Midbrain (tissue), 1 donor: ENCODE measurements around the gene EYA2.
"Not testable (repeated sequence)": the region's sequence is repeated elsewhere in the genome, so short reads cannot be mapped to it uniquely, and the experiment has no call there.

Experiments
- DNase-seq: peaks from one replicate; lab custom pipeline; 2025; lab: John Stamatoyannopoulos, UW

EYA2 gene

DNA sequence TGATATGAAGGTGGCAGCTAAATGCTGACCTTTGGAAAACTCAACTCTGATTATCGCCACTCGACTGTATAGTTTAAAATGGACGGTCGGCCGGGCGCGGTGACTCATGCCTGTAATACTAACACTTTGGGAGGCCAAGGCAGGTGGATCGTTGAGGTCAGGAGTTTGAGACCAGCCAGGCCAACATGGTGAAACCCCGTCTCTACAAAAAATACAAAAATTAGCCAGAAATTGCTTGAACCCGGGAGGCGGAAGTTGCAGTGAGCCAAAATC, 310.1 kb downstream of the EYA2 start:
- not testable (repeated sequence) for DNase-seq

- no peak for DNase-seq
Observed at GRCh38 chr20:47205577-47206123, 311.0 kb downstream of the EYA2 start.

GRCh38 chr20:47206552-47206951, 311.9 kb downstream of the EYA2 start:
- not testable (repeated sequence) for DNase-seq

DNA sequence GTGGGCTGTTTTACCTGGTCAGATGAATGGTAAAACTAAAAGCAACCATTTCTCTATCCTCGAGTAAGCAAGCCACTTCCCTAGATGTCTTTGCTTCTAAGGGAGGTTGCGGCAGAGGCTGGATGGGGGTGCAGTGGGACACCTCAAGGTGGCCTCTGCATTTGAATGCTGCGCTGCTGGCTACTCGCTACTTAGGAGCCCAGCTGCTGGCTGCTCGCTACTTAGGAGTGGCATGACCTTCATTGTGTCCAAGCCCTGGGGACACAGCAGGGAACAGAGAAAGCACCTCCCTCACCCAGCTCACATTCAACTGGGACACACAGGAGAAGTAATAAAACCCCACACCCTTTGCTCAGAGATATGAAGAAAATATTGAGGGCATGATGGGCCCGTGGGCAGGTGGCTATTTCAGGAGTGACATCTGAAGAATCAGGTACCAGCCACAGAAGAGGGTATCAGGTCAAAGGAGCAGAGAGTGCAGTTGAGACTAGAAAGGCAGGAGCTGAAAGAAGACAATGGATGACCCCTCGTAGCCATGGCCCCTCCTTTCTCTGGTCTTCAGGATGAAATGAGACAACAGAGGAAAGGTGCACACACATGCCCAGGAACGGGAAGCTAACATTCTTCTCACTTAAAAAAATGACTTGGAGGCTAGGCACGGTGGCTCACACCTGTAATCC, 312.5 kb downstream of the EYA2 start:
- no peak for DNase-seq

GRCh38 chr20:47208534-47209174, 314.0 kb downstream of the EYA2 start:
- DNase-seq: no peak

- DNase-seq: no peak
Observed at GRCh38 chr20:47209982-47210381, 315.3 kb downstream of the EYA2 start.

- DNase-seq: no peak
Observed at GRCh38 chr20:47210470-47210869, 315.8 kb downstream of the EYA2 start.

- DNase-seq: no peak
Observed at GRCh38 chr20:47211036-47211435, 316.4 kb downstream of the EYA2 start.

GRCh38 chr20:47212606-47213207, 318.1 kb downstream of the EYA2 start:
- DNase-seq: no peak

- no peak for DNase-seq
Observed at GRCh38 chr20:47213966-47214365, 319.3 kb downstream of the EYA2 start.

GRCh38 chr20:47215653-47216397, 321.2 kb downstream of the EYA2 start:
- no peak for DNase-seq

DNA sequence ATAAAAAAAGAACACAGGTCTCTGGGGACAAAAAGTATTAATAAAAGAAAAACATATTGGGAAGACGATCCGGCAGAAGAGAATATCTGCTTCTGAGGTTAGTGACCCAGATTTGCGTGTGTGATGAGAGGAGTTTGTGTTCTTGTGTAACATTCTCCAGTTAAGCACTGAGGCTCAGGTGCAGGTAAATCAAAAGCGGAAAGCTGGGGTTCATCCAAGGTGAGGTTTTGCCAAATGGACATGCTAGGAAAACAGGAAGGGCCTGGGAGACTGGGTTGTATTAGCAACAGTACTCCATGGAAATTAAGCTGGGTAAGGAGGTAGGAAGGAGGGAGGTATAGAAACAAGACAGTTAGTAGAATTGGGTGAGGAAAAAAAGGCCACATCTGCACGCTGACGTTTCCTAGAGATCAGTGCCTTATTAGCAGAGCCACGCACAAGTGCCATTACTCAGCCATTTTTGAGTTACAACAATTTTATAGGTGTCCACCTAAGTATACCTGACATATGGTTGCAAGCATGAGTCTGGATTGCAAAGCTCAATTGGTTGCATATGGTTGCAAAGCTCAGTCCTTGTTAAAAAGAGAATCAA, 322.3 kb downstream of the EYA2 start:
- no peak for DNase-seq

GRCh38 chr20:47217482-47218446, 323.1 kb downstream of the EYA2 start:
- DNase-seq: no peak

- no peak for DNase-seq
Observed at GRCh38 chr20:47220161-47220582, 325.5 kb downstream of the EYA2 start.

GRCh38 chr20:47221036-47221625, 326.5 kb downstream of the EYA2 start:
- DNase-seq: no peak

- DNase-seq: no peak
Observed at GRCh38 chr20:47222468-47223119, 328.0 kb downstream of the EYA2 start.

DNA sequence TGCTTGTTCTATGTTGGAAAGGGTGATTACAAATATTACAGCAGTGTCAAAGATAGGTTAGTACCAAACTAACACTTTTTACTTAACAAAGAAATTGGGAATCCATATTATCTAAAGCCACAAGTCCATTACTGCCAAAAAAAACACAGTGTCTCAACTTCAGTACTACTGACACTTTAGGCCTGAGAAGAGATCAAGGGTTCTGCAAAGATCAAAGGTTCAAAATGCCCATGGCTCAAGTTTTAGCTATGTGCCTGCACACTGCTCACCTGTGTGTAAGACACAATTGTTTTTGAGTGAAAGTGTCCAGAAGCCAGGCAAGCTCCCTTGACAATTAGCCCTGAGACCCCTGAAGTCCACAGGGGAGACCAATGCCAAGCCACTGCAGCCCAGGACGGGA, 329.3 kb downstream of the EYA2 start:
- no peak for DNase-seq

DNA sequence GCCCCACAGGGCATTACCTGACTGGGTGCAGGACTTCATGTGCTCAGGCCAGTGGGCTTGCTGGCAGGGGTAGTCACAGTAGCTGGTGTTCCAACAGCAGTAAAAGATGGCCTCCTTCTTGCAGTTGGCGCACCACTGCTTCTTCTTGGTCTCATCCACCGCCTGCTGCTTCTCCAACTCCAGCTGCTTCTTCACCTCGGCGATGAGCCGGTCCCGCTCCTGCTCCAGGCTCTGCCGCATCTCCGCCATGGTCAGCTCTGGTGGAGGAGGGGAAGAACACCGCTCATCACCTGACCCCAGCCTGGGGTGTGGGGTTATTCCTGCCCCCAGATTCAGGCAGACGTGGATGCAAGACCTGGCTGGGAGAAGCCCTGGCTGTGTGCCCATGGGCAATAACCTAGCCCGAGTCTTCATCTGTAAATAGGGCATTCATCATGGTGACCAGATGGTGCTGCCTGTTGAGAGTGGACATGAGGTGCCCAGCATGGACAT, 329.7 kb downstream of the EYA2 start:
- no peak for DNase-seq

DNA sequence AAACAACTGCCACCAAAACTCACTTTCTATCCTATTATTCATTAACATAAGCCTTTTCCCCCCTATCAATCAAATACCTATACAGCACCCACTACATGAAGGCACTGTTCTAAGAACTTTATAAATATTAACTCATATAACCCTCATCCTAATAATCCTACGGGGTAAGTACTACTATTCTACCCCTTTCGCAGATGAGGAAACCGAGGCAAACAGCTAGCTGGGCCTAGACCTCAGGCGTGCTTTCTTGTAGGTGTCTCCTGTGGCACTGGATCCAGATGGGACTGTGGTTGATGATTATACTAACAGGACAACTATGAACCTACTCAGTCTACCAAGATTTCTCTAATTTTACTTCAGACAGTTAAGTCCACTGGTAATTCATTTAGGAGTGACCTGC, 330.2 kb downstream of the EYA2 start:
- DNase-seq: no peak

DNA sequence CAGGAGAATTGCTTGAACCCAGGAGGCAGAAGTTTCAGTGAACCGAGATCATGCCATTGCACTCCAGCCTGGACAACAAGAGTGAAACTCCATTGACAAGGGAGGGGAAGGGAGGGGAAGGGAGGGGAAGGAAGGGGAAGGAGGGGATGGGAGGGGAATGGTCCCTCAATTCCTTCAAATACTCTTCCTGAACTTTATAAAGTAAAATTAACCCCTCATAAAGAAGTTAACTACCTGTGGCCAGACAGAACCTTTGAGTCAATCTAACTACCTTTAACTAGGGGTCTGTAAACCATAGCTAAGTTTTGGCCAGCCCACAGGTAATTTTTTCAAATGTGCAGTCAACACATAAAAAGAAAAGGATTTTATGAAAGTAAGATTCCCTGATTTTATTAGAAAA, 330.8 kb downstream of the EYA2 start:
- DNase-seq: no peak
